Stimulated activated CD4-positive, alpha-beta T cell treated with anti-CD3 and anti-CD28 coated beads, Interleukin-2, amount 100 ng/mL, for 48 hours (primary cell): ENCODE measurements around the gene AKT3.
"Not testable (repeated sequence)": the region's sequence is repeated elsewhere in the genome, so short reads cannot be mapped to it uniquely, and the experiment has no call there.

Experiments
- DNase-seq, 2 donors: peaks; one replicate each; pipeline ENCODE4 v3.0.0-alpha.2; 2020

The AKT3 gene

GRCh38 chr1:243672539-243673074, 177.4 kb downstream of the AKT3 start:
- DNase-seq: no peak

GRCh38 chr1:243667591-243667990, 182.5 kb downstream of the AKT3 start:
- no peak for DNase-seq

DNA sequence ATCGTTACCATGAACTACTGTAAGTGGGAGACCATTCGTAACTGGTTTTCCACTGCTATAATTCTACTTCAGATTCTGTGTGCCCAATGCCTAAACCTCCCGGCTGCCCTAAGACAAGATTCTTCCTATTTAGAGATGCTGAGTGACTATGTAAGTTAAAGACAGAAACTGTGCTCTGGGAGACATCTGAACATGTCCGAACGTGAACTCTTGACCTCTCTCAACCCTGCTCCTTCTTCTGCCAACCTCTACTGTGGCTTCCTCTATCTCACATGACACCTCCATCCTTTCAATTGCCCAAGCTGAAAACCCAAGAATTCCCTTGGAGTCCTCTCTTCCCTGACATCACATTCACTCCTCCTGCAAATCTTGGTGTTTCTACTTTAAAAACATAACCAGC, 182.9 kb downstream of the AKT3 start:
- DNase-seq: no peak

GRCh38 chr1:243663651-243664050, 186.4 kb downstream of the AKT3 start:
- DNase-seq: no peak

DNA sequence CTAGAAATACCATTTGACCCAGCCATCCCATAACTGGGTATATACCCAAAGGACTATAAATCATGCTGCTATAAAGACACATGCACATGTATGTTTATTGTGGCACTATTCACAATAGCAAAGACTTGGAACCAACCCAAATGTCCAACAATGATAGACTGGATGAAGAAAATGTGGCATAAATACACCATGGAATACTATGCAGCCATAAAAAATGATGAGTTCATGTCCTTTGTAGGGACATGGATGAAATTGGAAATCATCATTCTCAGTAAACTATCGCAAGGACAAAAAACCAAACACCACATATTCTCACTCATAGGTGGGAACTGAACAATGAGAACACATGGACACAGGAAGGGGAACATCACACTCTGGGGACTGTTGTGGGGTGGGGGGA, 187.9 kb downstream of the AKT3 start:
- not testable (repeated sequence) for DNase-seq

DNA sequence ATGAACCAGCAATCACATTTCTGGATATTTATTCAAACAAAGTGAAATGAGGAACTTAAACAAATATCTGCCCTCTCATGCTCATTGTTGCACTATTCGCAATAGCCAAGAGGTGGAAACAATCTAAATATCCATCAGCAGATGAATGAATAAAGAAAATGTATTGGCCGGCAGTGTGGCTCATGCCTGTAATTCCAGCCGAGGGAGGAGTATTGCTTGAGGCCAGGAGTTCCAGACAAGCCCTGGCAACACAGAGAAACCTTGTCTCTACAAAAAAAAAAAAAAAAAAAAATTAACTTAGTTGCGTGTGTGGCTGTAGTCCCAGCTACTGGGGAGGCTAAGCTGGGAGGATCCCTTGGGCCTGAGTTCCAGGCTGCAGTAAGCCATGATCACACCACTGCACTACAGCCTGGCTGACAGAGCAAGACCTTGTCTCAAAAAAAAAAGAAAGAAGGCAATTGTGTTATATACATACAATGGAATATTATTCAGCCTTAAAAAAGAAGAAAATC, 191.4 kb downstream of the AKT3 start:
- no peak for DNase-seq

DNA sequence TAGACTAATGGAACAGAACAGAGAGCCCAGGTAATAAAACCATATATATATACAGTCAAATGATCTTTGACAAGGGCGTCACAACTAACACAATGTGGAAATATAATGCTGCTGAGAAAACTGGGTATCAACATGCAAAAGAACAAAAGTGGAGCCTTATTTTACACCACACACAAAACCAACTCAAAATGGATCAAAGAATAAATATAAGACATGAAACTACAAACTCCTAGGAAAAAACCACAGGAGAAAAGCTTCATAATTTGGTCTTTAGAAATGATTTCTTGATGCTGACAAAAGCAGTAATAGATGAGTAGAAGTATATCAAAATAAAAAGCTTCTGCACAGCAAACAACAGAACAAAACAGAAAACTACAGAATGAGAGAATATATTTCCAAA, 192.2 kb downstream of the AKT3 start:
- DNase-seq: no peak

DNA sequence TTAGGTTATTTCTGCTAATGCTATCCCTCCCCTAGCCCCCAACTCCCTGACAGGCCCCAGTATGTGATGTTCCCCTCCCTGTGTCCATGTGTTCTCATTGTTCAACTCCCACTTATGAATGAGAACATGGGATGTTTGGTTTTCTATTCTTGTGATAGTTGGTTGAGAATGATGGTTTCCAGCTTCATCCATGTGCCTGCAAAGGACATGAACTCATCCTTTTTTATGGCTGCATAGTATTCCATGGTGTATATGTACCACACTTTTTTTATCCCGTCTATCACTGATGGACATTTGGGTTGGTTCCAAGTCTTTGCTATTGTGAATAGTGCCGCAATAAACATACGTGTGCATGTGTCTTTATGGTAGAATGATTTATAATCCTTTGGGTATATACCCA, 200.5 kb downstream of the AKT3 start:
- DNase-seq: not testable (repeated sequence)

DNA sequence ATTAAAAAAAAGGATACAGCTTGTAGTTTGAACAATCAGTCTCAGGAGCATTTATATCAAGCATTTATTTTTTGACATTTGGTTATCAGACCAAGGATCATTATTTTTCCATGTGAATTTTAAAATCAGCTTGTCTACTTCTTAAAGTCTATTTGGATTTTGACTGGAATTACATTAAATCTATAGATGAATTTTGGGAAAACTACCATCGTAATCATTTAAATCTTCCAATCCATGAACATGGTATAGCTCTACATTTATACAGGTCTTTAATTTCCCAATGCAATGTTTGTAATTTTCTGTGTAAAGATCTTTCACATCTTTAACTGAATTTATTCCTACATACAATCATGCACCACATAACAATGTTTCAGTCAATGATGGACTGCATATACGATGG, 203.2 kb downstream of the AKT3 start:
- DNase-seq: no peak

DNA sequence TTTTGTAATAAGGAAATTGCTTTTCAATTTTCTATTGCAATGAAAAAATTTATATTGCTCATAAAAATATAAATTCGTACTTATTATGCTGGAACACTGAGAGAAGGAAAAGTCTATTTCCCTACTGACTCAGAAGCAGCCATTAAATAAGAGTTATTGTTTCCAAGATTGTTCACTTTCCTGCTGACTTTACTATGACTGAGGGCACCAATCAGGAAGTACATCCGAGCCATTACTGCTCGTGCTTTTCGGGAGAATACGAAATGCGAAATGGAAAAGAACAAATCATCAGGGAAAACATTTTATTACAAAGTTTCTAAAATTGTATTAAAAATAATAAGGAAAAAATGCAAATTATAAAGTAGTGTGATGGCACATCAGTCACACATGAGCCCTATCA, 204.8 kb downstream of the AKT3 start:
- DNase-seq: no peak

DNA sequence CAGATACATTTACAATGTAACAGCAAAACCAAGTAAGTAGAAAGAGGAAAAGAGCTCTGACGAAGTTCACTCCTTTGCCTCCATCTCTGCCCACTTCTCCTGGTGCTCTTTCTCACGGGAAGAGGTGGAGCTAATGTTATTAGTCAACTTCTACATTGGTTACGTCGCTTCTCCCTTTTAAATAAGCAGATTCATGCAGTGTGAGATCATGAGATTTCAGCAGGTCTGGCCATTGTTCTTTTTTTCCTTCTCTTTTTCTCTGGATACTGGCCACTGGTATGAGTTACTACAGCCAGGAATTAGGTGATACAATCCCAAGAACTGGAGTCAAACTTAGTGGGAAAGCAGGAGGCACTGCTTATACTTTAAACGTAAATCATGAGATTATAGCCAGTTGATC, 207.1 kb downstream of the AKT3 start:
- DNase-seq: no peak

DNA sequence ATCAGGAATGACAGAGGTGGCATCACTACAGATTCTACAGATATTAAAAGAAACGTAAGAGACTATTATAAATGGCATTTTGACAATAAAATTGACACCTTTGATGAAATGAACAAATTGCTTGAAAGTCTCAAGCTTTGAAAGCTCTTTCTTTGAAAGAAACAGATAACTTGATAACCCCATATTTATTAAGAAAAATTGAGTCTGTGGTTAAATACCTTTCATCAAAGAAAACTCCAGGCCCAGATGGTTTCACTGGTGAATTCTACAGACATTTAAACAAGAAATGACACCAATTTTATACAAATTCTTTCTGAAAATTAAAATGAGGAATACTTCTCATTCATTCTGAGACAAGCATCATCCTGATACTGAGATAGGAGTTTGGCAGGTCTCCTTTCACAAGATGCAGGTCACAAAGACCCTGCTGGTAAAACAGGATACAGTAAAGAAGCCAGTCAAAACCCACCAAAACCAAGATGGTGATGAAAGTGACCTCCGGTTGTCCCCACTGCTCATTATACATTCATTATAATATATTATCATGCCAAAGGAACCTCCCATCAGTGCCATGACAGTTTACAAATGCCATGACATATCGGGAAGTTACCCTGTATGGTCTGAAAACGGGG, 210.9 kb downstream of the AKT3 start:
- DNase-seq: no peak

DNA sequence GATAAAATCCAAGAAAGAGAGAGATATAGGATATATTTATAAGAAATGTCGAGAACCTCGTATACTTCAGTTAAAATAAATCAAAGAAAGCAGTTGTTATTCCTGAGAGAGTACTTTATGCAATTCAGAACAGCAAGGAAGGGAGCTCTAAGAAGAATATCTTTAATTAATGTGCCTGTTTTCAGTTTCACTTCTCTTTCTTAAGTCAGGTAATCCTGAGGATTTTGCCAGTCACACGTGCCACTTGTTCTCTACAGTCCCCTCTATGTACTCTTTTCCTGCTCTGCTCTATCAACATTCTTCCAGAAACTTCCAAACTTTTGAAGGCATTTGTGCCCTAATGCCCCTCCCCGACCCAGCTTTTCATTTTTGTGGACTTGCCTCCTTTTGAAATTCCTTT, 211.9 kb downstream of the AKT3 start:
- DNase-seq: no peak

- no peak for DNase-seq
These were observed 221.6 kb downstream of the AKT3 start for GRCh38 chr1:243628476-243628907.

GRCh38 chr1:243623841-243624240, 226.2 kb downstream of the AKT3 start:
- no peak for DNase-seq

DNA sequence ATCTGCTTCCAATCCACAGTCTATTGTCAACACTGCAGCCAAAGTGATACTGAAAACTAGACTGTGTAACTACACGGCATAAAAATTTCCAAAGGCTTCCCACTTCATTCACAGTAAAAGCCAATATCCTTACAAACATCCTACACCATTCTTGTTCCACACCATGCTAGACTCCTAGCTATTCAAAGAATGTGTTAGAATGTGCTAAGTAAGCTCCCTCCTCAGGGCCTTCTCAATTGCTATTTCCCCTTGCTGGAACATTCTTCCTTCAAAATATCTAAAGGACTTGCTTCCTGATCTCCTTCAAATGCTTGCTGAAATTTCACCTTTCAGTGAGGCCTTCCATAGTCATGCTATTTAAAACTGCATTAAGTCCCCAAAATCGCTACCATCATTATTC, 228.1 kb downstream of the AKT3 start:
- DNase-seq: no peak

- no peak for DNase-seq
These were observed 229.9 kb downstream of the AKT3 start for GRCh38 chr1:243620096-243620495.

- no peak for DNase-seq
These were observed 240.3 kb downstream of the AKT3 start for GRCh38 chr1:243609698-243610097.

- no peak for DNase-seq
These were observed 244.4 kb downstream of the AKT3 start for GRCh38 chr1:243605604-243606003.

- no peak for DNase-seq
These were observed 248.3 kb downstream of the AKT3 start for GRCh38 chr1:243601720-243602119.

- DNase-seq: no peak
These were observed 251.6 kb downstream of the AKT3 start for GRCh38 chr1:243598433-243598832.

- DNase-seq: no peak
These were observed 252.7 kb downstream of the AKT3 start for GRCh38 chr1:243597383-243597782.

GRCh38 chr1:243596431-243597062, 253.5 kb downstream of the AKT3 start:
- peak in 1 of 2 donors; percentile 4 for DNase-seq

GRCh38 chr1:243595527-243596210, 254.4 kb downstream of the AKT3 start:
- DNase-seq: no peak
